Left hindlimb (tissue), 1 donor: ENCODE results near the gene CAMK1D.
"Not testable (repeated sequence)": the region's sequence is repeated elsewhere in the genome, so short reads cannot be mapped to it uniquely, and the experiment has no call there.

Experiments used
- DNase-seq: peaks from one replicate; pipeline ENCODE4 v3.0.0-alpha.2; 2018

CAMK1D gene

DNA sequence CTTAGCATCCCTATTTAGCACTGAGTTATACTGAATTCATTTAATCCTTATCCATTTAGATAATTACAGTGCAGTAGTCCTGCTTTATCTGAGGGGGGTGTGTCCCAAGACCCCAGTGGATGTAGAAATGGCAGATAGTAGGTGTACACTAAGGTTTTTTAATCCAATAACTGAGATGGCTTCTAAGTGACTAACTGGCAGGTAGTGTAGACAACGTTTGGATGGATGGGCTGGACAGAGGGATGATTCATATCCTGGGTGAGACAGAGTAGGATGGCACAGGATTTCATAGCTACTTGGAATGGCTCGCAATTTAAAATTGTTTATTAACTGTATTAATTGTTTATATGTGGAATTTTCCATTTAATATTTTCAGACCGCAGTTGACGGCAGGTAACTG is 356.6 kb downstream of the CAMK1D start:
- no peak for DNase-seq

DNA sequence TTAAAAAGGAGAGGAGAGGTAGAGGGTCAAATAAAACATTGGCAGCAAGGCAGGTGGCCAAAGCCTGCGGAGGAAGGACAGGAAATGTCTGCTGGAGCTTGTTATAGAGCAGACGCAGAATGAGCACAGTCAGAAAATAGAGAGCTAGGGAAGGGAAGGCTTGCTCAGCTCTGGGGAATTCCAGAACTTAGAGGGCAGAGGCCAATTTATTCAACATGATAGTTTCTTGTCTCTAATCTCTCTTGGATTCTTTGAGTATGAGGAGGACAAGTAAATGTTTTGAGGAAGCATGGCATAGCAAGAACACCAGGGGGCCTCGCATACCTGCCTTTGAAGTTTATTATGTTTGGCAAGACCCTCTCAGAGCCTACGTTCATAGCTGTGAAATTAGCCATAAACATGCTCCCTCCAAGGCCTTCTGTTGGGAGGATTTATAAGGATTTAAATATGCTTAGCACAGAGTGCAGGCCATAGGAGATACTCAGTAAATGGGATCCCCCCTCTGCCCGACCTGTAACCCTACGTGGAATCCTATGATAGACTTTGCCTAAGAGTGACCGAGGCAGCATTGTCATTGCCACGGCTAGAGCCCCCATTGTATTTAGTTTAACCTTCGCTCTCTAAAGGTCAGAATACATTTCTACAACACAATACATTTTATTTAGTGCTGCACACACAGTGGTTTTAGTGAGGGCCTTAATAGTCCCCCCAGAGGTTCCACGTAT is 358.3 kb downstream of the CAMK1D start:
- peak; percentile 64 for DNase-seq

DNA sequence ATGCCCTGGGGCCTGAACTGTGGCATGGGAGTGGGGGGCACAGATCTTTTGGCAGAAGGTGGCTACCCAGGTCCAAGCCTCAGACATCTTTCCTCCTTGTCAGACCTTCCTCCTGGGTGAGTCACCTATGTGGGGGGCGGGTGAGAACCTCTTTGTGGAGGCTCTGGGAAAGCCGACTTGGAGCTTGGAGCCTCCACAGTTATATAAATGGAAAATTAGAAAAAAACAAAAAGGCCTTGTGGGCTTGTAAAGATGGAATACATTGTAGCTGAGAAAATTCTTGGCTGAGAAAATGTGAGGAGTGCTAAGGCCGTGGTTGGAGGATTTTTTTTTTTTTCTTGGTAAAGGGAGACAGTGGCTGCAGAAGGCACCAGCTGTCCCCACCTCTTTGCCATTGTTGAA is 359.7 kb downstream of the CAMK1D start:
- DNase-seq = no peak

DNA sequence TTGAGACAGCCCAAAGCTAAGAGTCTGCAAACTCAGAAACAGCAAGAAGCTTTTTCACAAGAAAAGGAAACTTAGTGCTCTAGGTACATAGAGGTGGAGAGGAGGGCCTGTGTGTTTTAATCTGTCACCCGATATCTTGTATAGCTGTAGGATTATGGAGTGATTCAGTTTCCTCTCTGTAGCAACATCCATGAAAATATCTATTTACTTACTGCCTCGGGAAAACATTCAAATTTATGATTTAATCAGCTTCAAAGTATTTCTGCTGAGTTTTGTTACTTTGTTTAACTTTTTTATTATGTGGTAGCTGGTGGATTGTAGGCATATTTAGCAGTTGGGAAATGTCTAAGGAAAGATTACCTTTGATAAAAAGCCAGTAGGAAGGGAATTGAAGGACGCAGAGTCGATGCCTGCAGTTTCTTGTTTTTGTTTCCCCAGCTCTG is 360.2 kb downstream of the CAMK1D start:
- no peak for DNase-seq

DNA sequence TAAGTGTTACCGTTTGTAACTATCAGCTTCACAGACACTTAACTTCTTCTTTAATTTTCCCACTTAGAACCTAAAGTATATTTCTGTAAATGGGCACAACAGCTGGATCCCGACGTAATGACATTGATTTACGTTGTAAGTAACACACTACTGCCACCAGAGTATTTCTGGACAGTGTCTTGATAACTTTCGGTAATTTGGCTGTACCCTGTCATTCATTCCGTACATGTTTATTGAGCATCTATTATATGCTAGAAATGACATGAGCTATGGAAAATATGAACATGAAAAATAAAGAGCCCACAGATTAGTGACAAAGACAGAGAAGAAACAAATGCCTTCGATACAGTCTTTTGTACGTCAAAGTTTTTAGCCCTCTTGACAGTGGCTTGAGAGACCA is 360.8 kb downstream of the CAMK1D start:
- no peak for DNase-seq

DNA sequence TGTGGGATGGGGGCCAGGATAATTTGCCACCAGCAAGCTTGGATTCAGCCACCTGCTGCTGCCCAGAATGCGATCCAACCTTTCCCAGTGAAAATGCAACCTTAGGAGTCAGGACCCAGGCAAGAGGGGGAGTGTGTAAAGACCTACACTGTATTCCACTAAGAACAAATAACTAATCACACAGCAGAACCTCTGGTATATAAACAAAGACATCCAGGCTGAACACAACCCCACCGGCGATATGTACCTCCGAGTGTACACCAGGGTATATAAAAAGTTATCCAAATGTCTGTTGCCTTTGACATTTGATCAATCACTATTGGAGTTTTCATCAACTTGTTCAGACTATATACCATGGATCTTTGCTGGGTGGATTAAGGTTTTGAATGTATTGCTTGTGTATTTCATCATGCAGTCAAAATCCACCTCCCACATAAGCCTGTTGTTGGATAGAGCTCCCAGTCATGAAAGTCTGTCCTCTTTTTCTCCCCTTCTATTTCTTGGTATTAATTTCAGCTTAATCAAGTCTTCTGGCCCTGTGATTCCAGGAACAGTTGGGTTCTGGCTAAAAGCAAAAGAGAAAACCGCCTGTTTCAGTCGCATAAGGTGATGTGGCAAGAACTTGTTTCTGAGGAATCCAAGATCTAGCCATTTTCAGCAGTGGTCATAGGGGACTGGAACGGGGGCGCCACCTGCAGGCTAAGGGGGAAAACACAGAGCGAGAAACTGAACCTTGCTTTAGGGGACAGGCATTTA is 361.4 kb downstream of the CAMK1D start:
- peak; percentile 81 for DNase-seq

DNA sequence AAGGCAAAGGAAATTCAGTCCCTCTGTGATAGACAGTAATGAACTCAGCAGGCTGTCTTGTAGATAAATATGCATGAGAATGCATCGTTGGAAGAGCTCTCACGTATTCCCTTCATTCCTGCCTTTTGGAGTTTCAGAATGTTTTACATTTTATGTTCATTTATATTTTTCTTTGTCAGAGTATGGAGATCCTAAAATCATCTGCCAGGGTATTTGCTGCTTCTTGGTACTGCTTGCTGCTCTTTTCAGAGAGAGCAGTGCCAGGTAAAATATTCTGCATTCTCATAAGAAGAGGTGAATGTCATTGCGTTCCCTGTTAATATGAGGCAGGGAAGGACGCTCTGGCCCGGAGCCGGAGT is 362.0 kb downstream of the CAMK1D start:
- DNase-seq = no peak

DNA sequence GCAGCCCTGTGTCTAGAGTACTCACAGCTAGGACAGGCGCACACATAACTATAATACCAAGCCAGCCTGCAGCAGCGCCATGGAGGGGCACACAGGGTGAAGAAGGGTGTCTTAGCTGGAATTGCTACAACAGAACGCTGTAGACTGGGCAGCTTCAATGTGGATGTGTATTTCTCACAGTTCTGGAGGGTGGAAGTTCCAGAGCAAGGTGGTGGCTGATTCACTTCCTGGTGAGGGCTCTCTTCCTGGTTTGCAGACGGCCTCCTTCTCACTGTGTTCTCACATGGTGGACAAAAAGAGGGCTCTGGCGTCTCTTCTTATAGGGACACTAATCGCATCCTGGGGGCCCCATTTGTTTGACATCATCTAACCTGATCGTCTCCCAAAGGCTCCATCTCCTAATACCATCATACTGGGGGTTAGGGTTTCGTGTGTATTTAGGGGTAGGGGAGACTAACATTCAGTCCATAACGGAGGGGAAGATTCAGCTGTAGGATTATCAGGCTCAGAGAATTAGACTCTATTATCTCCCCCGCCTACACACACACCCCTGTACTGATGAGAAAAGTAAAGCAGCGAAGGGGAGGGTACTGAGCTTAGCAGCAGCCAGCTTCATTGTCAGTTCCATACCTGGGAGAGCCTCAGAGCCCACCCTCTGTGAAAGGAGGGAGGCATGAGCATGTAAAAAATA is 363.1 kb downstream of the CAMK1D start:
- DNase-seq = no peak

DNA sequence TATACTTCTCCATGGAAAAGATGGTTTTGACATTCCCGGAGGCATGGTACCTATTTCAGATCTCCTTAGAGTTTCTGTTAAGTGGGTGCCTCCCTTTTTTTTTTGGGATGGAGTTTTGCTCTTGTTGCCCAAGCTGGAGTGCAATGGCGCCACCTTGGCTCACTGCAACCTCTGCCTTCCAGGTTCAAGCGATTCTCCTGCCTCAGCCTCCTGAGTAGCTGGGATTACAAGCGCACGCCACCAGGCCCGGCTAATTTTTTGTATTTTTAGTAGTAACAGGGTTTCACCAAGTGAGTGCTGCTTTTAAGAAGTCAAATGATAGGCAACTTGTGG is 363.6 kb downstream of the CAMK1D start:
- not testable (repeated sequence) for DNase-seq

DNA sequence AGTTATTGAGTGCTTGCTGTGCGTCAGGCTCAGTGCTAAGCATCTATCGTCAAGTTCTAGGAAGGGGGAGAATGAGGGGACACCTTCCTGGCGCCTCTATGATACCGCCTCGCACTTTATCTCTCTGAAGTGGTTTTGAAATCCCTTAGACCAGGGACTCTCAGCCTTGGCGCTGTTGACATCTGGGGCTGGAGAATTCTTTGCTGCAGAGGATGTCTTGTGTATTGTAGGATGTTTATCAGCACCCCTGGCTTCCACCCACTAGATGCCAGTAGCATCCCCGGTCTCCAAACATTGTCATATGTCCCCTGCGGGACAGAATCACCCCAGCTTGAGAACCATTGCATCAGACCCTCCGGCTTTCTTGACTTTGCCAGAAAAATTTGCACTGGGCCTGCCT is 366.7 kb downstream of the CAMK1D start:
- DNase-seq = no peak

DNA sequence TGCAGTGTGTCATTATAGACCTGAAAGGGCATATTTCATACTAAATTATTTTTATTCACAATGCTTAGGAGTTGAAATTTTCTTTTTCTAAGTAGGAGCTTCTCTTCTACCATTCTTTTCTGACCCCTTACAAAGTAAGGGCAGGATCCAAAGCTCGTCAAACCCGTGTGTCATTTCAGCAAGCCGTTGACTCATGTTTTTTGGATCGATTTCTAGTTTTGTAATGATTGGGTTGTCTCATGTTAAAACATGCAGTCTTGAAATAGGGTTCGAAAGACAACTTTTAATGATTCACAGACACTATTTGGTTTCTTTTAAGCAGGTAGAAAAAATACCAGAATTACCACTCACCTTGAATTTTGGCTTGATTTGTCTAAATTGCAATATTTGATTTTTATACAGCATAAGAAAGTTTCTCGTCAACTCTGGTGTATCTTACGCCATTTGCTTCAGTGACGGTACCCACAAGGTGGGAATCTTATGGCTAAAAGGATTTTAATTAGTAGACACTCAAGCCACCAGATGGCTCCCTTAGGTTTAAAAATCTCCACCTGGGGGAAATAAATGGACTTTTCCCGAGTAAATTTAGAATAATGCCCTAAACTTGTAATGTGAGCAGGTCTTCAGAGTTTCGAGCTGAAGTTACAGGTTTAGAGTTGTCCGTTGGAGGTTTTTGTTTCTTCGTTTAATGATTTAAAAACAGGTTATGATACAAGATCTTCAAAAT is 368.8 kb downstream of the CAMK1D start:
- no peak for DNase-seq

DNA sequence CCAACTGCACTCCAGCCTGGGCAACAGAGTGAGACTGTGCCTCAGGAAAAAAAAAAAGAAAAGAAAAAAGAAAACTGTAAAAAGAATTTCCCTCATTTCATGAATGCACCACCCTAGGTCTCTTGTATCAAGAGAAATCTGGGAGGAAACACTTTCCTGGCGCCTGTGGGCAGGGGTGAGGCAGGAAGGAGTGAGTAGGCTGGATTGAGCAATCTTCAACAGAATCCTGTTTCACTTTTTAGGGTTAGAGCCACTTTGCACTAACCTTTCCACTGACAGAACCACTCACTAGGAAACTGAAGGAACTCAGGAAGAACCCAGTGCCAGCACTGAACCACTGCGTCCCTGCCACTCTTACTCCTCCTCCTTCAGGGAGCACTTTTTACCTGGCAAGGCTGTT is 370.0 kb downstream of the CAMK1D start:
- DNase-seq = no peak

DNA sequence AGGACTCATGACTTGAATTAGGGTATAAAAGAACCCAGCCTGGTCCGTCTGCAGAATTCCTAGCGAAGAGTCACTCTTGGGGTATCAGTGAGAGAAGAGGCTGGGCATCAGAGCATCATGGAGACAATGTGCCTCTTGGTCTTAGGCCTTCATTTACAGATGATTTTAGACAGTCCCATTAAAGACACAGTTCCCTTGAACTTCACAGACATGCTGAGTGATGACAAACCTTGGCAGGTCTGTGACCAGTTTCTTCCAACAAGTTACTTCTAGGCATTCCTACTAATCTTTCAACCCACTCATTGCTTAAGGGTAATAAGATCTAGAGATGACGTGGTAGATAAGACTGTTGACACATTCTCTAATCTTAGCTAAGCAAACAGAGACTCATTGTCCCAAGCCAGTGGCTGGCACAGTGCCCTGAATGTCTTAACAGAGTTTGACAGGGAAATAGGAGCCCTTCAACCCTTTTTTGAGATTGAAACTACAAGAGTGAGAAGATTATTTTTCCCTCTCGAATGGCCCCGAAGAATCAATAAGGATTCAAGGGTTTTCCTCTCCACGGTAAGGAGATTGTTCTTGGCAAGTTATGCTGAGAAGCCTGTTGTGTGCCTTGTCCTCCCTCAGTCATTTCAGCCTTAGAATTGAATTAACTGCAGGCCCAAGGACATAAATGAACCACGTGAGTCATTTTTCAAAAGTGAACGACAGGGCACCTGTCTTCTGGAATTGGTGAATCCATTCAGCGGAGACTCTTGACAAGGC is 371.1 kb downstream of the CAMK1D start:
- DNase-seq = no peak

DNA sequence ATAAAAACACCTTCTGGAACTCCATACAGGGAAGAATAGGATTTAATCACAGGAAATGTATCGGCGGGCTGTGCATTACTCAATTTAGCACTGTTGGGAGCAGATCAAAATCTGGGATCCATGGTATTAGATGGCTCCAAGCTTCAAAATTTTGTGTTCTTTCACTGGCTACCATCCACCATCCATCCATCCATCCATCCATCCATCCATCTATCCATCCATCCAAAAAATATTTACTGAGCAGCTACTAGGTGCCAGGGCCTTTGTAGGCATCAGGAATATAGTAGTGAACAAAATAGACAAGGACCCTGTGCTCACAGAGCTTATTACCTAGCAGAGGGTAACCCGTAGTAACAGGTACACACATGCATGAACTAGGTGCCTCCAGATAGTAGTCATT is 372.0 kb downstream of the CAMK1D start:
- no peak for DNase-seq

DNA sequence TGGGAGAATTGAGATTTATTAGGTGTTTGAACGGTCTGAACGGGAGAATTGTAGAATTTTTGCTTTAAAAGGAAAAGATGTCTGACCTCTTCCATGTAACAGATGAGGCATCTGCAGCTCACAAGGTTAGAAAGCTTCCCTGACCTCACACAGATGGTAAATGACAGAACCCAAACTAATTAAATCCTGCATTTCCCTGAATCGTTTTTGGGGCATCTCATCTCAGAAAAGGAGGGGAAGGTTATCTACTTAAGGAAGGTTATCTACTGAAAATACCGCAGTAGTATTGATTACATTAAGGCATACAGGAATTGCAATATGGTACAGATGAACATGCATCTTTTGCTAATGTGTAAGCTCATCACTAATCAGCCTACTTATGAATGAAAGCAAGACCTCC is 373.9 kb downstream of the CAMK1D start:
- DNase-seq = no peak

DNA sequence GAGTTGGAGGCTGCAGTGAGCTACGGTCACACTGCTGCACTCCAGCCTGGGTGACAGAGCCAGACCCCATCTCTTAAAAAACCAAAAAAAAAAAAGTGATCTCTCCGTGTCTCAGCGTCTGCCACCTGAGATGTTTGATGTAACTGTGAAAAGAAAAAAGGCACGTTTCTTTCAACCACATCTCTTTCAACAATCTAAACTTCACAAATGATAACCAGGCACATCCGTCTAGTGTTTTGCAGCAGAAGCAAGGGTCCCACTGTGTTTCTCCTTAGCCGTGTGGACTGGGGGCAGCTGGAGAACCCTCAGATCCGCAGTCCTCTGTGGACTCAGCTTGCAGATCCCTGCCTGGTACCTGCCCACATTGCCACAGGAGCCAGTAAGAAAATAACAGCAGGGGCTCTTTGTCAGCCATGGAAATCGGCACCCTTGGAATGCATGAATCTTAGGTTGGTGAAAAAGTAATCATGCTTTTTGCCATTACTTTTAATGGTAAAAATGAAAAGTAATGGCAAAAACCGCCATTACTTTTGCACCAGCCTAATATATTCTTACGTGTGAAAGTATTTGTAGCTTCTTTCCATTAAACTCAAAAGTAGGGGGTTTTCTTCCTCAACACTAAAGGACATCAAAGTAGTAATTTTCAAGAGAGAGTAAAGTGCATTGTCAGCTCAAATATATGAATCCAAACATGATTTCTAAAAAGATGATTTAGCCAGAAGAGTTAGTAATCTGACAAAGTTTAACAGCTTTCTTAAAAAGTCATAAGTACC is 375.6 kb downstream of the CAMK1D start:
- DNase-seq = no peak

DNA sequence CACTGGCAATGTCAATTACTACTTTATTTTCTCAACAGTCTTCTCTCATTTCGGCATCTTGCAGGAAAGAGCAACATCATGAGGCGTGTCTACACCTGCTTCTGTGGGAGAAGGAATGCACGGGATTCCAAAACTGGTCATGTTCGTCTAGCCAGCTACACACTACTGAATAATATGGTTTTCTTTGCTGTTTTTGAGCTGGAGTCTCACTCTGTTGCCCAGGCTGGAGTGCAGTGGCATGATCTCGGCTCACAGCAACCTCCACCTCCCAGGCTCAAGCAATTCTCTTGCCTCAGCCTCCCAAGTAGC is 376.2 kb downstream of the CAMK1D start:
- DNase-seq = not testable (repeated sequence)

DNA sequence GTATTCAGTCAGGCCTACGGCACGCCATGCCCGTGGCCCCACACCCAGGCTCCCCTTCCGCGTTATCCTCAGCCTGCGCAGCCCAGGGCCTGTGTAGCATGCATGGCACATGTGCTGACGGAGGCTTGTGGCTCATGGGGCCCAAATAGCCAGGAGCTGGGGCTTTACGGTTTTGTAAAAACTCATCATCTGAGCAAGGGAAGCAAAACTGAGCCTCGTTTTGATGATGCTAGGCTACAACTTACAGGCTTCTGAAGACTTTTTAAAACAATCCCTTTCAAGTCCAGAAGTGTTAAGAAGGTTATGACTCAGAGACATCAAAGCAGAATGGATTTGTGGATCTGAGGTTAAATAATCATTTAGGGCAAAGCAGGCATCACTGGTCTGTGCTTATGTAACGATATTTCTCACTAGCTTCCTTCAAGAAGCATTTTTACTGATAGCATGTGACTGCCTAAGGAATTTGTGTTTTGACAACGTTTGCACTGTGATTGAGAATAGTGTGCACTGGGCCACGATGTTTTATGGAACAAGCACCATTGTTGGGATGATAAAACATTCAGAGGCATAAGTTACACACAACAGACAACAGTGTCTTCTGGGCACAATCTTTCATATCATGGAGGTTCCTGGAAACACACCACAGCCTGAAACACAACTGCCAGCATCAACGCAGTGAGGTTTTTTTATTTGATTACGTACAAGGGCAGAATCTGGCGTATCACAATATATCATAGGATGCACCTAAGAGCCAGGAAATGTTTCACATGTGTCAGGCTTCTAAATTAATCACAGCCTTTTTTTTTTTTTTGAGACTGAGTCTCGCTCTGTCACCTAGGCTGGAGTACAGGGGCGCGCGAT is 377.9 kb downstream of the CAMK1D start:
- no peak for DNase-seq

DNA sequence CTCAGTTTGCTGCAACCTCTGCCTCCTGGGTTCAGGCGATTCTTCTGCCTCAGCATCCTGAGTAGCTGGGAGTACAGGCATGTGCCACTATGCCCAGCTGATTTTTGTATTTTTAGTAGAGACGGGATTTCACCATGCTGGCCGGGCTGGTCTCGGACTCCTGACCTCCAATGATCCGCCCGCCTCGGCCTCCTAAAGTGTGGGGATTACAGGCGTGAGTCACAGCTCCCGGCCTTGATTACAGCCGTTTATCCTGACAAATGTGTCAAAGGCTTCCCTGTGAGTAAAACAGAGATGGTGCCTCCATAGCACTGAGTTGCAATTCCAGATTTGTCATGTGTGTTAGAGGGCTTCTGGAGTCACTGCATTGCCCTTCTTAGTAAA is 378.5 kb downstream of the CAMK1D start:
- DNase-seq = no peak

DNA sequence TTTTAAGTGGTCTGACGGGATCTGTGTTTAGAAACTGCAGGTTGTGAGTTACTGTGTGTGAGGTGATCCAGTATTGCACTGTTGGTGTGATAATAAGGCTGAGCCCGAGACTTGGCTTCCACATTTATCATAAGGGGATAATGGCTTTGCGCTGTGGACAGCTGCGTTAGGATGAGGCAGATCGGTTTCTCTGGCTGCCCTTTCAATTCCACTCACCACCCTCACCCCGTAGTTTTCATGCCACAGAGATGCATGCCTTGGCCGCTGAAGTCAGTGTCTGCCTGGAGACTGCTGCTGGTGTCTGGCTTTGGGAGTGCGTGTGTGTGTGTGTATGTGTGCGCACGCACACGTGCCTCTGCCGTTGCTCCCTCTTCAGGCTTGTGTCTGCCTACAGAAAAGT is 379.1 kb downstream of the CAMK1D start:
- DNase-seq = no peak

DNA sequence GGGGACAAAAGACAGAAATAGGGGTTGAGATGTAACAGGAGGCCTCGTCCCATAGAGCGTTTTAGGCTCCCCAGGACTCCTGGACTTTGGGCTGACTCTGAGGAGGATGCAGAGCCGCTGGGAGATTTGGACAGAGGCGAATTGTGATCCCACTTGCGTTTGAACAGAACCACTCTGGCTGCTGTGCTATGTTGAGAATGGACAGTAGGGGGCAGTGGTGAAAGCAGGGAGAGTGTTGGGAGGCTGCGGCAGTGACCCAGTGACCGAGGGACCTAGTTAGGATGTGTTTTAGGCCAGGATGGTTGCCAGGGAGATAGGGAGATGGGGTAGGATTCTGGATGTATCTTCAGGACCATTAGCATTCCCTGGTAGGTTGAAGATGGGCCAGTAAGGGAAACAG is 380.5 kb downstream of the CAMK1D start:
- DNase-seq = no peak
